CD14-positive monocyte (primary cell): ENCODE results near the gene OR6C74. TPM values are rescaled to one million over a fixed set of nuclear protein-coding genes. Genes with fewer than 3 reads are reported as not detected.

Experiments
- DNase-seq, 3 donors: peaks; one replicate each; pipeline ENCODE4 v3.0.0-alpha.2; 2011 to 2022
- H2AFZ ChIP-seq: 2 replicates; pipeline ENCODE4 v1.6.0; 2012; ENCODE audit warnings: mild to moderate bottlenecking, low read depth, low read length, inconsistent platforms; ENCODE audit not compliant: insufficient read depth, poor library complexity, severe bottlenecking
- H3K27ac ChIP-seq, 2 donors: 1 replicate in 1 of 2; 2 replicates in 1 of 2; pipeline ENCODE4 v1.5.1; 2012 to 2013; ENCODE audit warnings: low read length in 2 of 2, control low read depth in 1 of 2, inconsistent platforms in 1 of 2, low read depth in 1 of 2, mild to moderate bottlenecking in 1 of 2
- H3K27me3 ChIP-seq, 2 donors: one replicate each; pipeline versions ENCODE4 v1.6.0 to v1.6.1; 2011 to 2013; ENCODE audit warnings: low read length in 2 of 2; ENCODE audit not compliant: control insufficient read depth in 2 of 2, insufficient read depth in 2 of 2
- H3K36me3 ChIP-seq, 2 donors: replicated peaks in 1 of 2; 1 replicate in 1 of 2; 2 replicates in 1 of 2; pipeline versions ENCODE4 v1.5.1 to v1.6.1; 2012 to 2013; ENCODE audit warnings: low read length in 2 of 2, control low read depth in 1 of 2, inconsistent platforms in 1 of 2, mild to moderate bottlenecking in 1 of 2; ENCODE audit not compliant: insufficient read depth in 2 of 2, control insufficient read depth in 1 of 2
- H3K4me1 ChIP-seq, 2 donors: 1 replicate in 1 of 2; 2 replicates in 1 of 2; pipeline versions ENCODE4 v1.5.1 to v1.6.1; 2012 to 2013; ENCODE audit warnings: low read length in 2 of 2, control low read depth in 1 of 2, inconsistent platforms in 1 of 2, mild to moderate bottlenecking in 1 of 2, moderate library complexity in 1 of 2; ENCODE audit not compliant: insufficient read depth in 2 of 2, control insufficient read depth in 1 of 2
- H3K4me2 ChIP-seq: replicated peaks from 2 replicates; pipeline ENCODE3; 2012; ENCODE audit warnings: low read length, moderate library complexity, mild to moderate bottlenecking; ENCODE audit not compliant: poor library complexity, severe bottlenecking; ENCODE audit errors: extremely low read depth
- H3K4me3 ChIP-seq, 3 experiments: fragments of 200-600 bp in 1 of 3; sonication (generic) in 1 of 3; replicated peaks in 1 of 3; 1 replicate in 2 of 3; 2 replicates in 1 of 3; pipeline ENCODE4 v1.5.1; 2011 to 2013; ENCODE audit warnings: low read length in 3 of 3, mild to moderate bottlenecking in 3 of 3, control low read depth in 2 of 3, low read depth in 2 of 3, inconsistent platforms in 1 of 3, moderate library complexity in 1 of 3
- H3K79me2 ChIP-seq: 2 replicates; pipeline ENCODE4 v1.6.0; 2012; ENCODE audit warnings: mild to moderate bottlenecking, control low read depth, inconsistent platforms, low read length, moderate library complexity; ENCODE audit not compliant: insufficient read depth
- H3K9ac ChIP-seq: 2 replicates; pipeline ENCODE4 v1.6.0; 2017; ENCODE audit warnings: low read length, mild to moderate bottlenecking; ENCODE audit not compliant: insufficient read depth, poor library complexity, severe bottlenecking
- H3K9me3 ChIP-seq, 2 donors: replicated peaks in 1 of 2; 1 replicate in 1 of 2; 2 replicates in 1 of 2; pipeline versions ENCODE4 v1.5.1 to v1.6.1; 2012 to 2013; ENCODE audit warnings: low read length in 2 of 2, control low read depth in 1 of 2; ENCODE audit not compliant: control insufficient read depth in 1 of 2, insufficient read depth in 1 of 2
- H4K20me1 ChIP-seq: 2 replicates; pipeline ENCODE4 v1.6.0; 2012; ENCODE audit warnings: mild to moderate bottlenecking, low read length, control low read depth, moderate library complexity; ENCODE audit not compliant: insufficient read depth
- H3K27ac Mint-ChIP-seq, 7 donors: one replicate each; pipeline ENCODE4 v1.8.0; 2020; ENCODE audit warnings: mild to moderate bottlenecking in 7 of 7, mixed read lengths in 7 of 7, moderate library complexity in 6 of 7, inconsistent platforms in 2 of 7
- H3K27me3 Mint-ChIP-seq, 3 donors: one replicate each; pipeline ENCODE4 v1.8.0; 2021 to 2022; ENCODE audit warnings: low read depth in 3 of 3, mild to moderate bottlenecking in 3 of 3, mixed read lengths in 3 of 3, moderate library complexity in 3 of 3, inconsistent platforms in 1 of 3
- H3K36me3 Mint-ChIP-seq, 2 donors: one replicate each; pipeline ENCODE4 v1.8.0; 2020; ENCODE audit warnings: mixed read lengths in 2 of 2, inconsistent platforms in 1 of 2, mild to moderate bottlenecking in 1 of 2
- H3K4me1 Mint-ChIP-seq: one replicate; pipeline ENCODE4 v1.8.0; 2020; ENCODE audit warnings: mild to moderate bottlenecking, mixed read lengths
- H3K4me3 Mint-ChIP-seq, 2 donors: one replicate each; pipeline ENCODE4 v1.8.0; 2020; ENCODE audit warnings: mild to moderate bottlenecking in 2 of 2, mixed read lengths in 2 of 2, moderate library complexity in 1 of 2
- H3K9me3 Mint-ChIP-seq, 7 donors: one replicate each; pipeline ENCODE4 v1.8.0; 2020 to 2022; ENCODE audit warnings: mixed read lengths in 7 of 7, mild to moderate bottlenecking in 6 of 7, moderate library complexity in 6 of 7, inconsistent platforms in 2 of 7
- WGBS: methylation state at CpG from one replicate; pipeline ENCODE4 v1.1.5; 2013; ENCODE audit warnings: missing lambda C conversion rate; ENCODE audit not compliant: insufficient coverage; 5-methylcytosine and 5-hydroxymethylcytosine counted together
- intact Hi-C, 2 donors: fragments of 100-400 bp; cut with micrococcal nuclease; formaldehyde crosslinking; loops; one replicate each; pipeline versions ENCODE4 v1.15.0 to v1.15.1; 2023
- polyA plus RNA-seq, 3 donors: library from polyadenylated mRNA; depleted of rRNA in 1 of 3; unstranded in 2 of 3; stranded (reverse) in 1 of 3; fragments of 300-500 nt in 2 of 3; fragments of >200 nt in 1 of 3; fragmentation: Illumina TruSeq in 2 of 3; gene quantifications; 1 replicate in 2 of 3; 2 replicates in 1 of 3; pipeline ENCODE4 v1.2.3, GENCODE V29; 2012 to 2021
- TF ChIP-seq, protein P1 (sequence below): fragments of 200-600 bp; IDR thresholded peaks from one replicate; pipeline ENCODE4 v1.8.0; 2022; ENCODE audit warnings: antibody characterized with exemption, mild to moderate bottlenecking

OR6C74 gene
- polyA plus RNA-seq, 3 donors = not detected

GRCh38 chr12:55253281-55253680 is 8.9 kb downstream of the OR6C74 start:
- peaks cover 0 to 2% (median 1%) of the 10 kb centered on the region in 3 donors for H3K27me3 Mint-ChIP-seq
- peaks cover 0 to 4% (median 0%) of the 10 kb centered on the region in 7 donors for H3K9me3 Mint-ChIP-seq
- H3K36me3 Mint-ChIP-seq = no peaks in the 10 kb centered on the region
- Histone ChIP-seq H3K27ac (no peak overlapping the region), H2AFZ (no peak overlapping the region), H3K4me2 (no peak overlapping the region), H3K4me1 (no peaks in the 10 kb centered on the region), H3K36me3 (no peaks in the 10 kb centered on the region), H3K4me3 (no peak overlapping the region), H3K9ac (no peak overlapping the region), H3K9me3 (no peaks in the 10 kb centered on the region), H3K27me3 (peaks cover 0 to 2% of the 10 kb centered on the region in 2 donors), H4K20me1 (no peaks in the 10 kb centered on the region), H3K79me2 (no peaks in the 10 kb centered on the region)
- no peaks in the 10 kb centered on the region for H3K4me1 Mint-ChIP-seq
- H3K4me3 Mint-ChIP-seq = no peak overlapping the region
- intact Hi-C loops = no loop called here
- DNase-seq = no peak
- TF ChIP-seq, protein P1, sequence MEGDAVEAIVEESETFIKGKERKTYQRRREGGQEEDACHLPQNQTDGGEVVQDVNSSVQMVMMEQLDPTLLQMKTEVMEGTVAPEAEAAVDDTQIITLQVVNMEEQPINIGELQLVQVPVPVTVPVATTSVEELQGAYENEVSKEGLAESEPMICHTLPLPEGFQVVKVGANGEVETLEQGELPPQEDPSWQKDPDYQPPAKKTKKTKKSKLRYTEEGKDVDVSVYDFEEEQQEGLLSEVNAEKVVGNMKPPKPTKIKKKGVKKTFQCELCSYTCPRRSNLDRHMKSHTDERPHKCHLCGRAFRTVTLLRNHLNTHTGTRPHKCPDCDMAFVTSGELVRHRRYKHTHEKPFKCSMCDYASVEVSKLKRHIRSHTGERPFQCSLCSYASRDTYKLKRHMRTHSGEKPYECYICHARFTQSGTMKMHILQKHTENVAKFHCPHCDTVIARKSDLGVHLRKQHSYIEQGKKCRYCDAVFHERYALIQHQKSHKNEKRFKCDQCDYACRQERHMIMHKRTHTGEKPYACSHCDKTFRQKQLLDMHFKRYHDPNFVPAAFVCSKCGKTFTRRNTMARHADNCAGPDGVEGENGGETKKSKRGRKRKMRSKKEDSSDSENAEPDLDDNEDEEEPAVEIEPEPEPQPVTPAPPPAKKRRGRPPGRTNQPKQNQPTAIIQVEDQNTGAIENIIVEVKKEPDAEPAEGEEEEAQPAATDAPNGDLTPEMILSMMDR = no peak
- no peak overlapping the region for H3K27ac Mint-ChIP-seq

DNA sequence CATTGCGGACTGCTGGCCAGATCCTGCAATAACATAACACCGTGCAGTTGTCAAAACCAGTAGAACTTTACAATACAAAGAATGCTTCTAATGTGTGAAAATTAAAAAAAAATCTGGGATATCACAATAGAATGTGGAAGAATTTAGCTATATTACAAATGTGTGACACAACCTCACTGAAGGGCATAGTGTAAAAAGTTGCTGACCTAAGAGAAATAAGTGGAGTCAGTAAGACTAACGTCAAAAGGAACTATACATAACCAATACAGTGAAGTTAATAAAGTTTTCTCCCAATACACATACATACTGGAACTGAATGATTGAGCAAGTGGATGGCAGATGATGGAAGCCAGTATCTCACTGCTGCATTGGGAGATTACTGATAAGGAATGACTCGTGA is 12.4 kb downstream of the OR6C74 start:
- Mint-ChIP-seq H3K36me3 (no peaks in the 10 kb centered on the region), H3K27ac (no peak overlapping the region), H3K9me3 (peaks cover 0 to 4% (median 0%) of the 10 kb centered on the region in 7 donors), H3K4me3 (no peak overlapping the region), H3K27me3 (peaks cover 0 to 5% (median 0%) of the 10 kb centered on the region in 3 donors), H3K4me1 (no peaks in the 10 kb centered on the region)
- Histone ChIP-seq H3K9me3 (no peaks in the 10 kb centered on the region), H3K27ac (no peak overlapping the region), H3K36me3 (no peaks in the 10 kb centered on the region), H4K20me1 (no peaks in the 10 kb centered on the region), H3K27me3 (no peaks in the 10 kb centered on the region), H3K79me2 (no peaks in the 10 kb centered on the region), H2AFZ (no peak overlapping the region), H3K9ac (no peak overlapping the region), H3K4me3 (no peak overlapping the region), H3K4me1 (no peaks in the 10 kb centered on the region), H3K4me2 (no peak overlapping the region)
- intact Hi-C loops = no loop called here
- no peak for DNase-seq
- no CpG with 5 or more reads among the region's 4 CpGs for WGBS
- TF ChIP-seq, protein P1 = no peak
